HG02642 (cell line): Measurements from ENCODE around the gene ZNF628.

Source experiments
- ATAC-seq: cut with Tn5 transposase; IDR thresholded peaks from one replicate; pipeline ENCODE4 v1.9.1; 2021; ENCODE audit warnings: mild to moderate bottlenecking; ENCODE audit not compliant: unreplicated experiment, poor library complexity

ZNF628 gene

GRCh38 chr19:55526216-55527196 is 50.1 kb downstream of the ZNF628 start:
- ATAC-seq: no peak

- ATAC-seq: no peak
Observed at GRCh38 chr19:55527197-55528029, 51.0 kb downstream of the ZNF628 start.

GRCh38 chr19:55528030-55528803 is 51.8 kb downstream of the ZNF628 start:
- no peak for ATAC-seq

GRCh38 chr19:55529636-55530234 is 53.3 kb downstream of the ZNF628 start:
- ATAC-seq: no peak

GRCh38 chr19:55530996-55531395 is 54.6 kb downstream of the ZNF628 start:
- ATAC-seq: no peak
